Ramos (cell line): Measurements from ENCODE around the gene ARL2.
"Not testable (repeated sequence)": the region's sequence is repeated elsewhere in the genome, so short reads cannot be mapped to it uniquely, and the experiment has no call there.

Source experiments
- in situ Hi-C: fragments of 300-500 bp; cut with MboI; formaldehyde crosslinking; loops from one replicate; pipeline ENCODE4 v1.14.3; 2022; ENCODE audit warnings: low sequenced_read_pairs; ENCODE audit not compliant: unreplicated experiment

The ARL2 gene

DNA sequence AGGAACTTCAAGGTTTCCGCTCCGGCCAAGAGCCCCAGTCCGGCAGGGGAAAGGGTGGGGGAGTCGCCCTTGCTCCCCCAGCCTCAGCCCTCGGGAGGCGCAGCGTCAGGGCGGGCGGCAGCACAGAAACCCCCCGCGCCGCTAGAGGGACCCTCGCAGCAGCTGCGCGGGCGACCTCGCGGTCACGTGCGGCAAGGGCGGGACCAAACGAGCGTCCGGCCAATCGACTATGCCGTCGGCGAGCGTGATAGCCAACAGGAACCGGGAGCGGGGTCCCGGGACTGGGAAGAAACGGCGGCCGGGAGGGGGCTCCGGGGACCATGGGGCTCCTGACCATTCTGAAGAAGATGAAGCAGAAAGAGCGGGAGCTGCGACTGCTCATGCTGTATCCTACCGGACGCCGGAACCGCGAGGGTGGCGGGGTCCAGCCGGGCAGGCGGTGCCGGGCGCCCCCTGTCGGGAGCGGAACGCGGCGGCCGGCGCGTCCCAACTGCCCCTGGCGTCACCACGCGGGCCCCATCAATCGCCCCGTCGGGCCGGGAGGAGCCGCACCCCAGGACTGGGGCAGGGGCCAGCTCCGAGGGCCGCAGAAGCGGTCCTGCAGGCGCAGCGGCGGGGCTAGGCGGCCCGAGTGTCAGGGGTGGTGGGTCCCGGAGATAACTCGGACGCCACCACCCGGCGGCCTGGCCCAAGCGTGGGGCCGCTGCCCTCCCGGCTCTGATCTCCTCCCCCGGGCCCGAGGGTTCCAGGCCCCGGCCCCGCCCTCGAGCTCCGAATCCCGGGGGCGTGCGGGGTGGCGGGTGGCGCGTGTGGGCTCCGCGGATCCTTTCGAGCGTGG, at the start of gene ARL2:
TSS of gene ARL2 (plus strand) at position 273 of the 838 bp plus-strand sequence. CDS start at position 321, 48 bp downstream.
- in situ Hi-C loops, result no loop called here

- in situ Hi-C loops, result no loop called here
These were observed 46.6 kb upstream of the ARL2 start for GRCh38 chr11:64967375-64967774.

GRCh38 chr11:64969209-64969608, 44.8 kb upstream of the ARL2 start:
- in situ Hi-C loops, result no loop called here

GRCh38 chr11:64970731-64971151, 43.2 kb upstream of the ARL2 start:
- in situ Hi-C loops, result no loop called here

- in situ Hi-C loops, result no loop called here
These were observed 42.3 kb upstream of the ARL2 start, which contains the start of gene MAJIN for GRCh38 chr11:64971421-64972233. Gene MAJIN (minus strand): TSS chr11:64972108. CDS start chr11:64959405, 12,703 bp downstream.

GRCh38 chr11:64974124-64974523, 39.8 kb upstream of the ARL2 start:
- in situ Hi-C loops, result no loop called here

- in situ Hi-C loops, result no loop called here
These were observed 37.3 kb upstream of the ARL2 start for GRCh38 chr11:64976651-64977050.

- in situ Hi-C loops, result not testable (repeated sequence)
These were observed 30.6 kb upstream of the ARL2 start for GRCh38 chr11:64983339-64983738.

DNA sequence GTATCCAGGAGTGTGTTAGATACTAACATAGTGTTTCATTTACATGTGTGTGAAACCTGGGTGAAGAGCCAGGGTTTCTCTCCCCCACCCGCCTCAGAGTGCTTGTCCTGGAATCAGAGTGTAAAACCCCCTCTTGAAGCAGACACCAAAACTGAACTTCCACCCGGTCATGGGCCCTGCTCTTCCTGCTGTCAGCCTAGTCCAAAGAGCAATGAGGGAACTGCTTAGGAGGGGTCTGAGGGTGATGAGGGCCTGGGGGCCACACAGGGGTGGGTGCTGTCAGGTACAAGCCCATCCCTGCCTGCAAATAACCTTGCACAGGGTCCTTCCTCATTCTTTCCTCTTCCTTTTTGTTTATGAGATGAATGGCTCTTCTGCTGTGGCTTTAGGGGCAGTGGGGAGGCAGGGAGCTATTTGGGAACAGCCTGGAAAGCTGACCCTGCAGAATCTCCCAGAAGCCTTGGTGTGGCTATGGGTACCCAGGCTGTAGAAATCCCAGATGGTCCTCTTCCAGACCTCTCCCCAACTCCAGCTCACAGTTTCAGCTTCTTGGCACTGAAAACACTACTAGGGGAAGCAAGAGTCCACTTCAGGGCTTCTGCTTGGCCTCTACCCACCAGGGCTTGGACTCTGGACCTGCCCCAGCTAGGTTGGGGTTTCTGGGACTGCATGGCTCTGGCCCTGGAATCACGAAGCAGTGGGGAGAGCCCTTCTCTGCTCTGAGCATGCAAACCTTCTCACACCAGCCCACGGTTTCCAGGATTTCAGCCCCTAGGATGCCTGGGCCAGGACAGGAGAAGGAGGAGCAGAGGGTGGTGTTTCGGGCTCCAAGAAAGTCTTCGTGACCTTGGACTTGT, 25.7 kb upstream of the ARL2 start:
- in situ Hi-C loops, result no loop called here

DNA sequence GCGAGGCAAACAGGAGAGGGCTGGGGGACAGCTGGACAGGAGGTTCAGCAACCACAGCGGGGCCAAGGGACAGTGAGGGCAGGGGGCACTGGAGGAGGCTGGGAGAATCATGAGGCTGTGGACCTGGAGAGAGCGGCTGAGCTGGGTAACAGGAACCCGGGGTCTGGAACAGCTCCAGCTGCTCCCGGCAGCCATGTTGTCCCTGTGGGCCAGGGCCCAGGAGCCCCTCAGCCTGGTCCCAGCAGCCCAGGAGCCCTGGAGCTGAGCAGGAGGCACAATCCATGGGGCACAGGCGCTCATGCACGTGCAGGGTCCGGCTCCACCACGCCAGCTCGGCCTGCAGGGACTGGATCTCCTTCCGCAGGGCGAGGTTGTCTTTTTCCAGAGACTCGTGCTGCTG, 24.5 kb upstream of the ARL2 start:
- in situ Hi-C loops, result no loop called here

- in situ Hi-C loops, result no loop called here
These were observed 23.6 kb upstream of the ARL2 start for GRCh38 chr11:64990222-64990923.

- in situ Hi-C loops, result no loop called here
These were observed 19.6 kb upstream of the ARL2 start for GRCh38 chr11:64994318-64994717.

DNA sequence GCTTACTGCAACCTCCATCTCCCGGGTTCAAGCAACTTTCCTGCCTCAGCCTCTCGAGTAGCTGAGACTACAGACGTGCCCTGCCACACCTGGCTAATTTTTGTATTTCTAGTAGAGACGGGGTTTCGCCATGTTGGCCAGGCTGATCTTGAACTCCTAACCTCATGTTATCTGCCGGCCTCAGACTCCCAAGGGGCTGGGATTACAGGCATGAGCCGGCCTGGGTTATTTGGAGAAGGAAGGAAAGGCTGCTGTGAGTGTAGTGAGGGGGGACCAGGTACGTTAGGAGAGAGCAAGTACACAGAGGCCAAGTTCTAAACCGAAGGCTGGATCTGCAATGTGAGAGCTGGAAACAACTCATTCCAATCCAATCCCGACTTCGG, 17.6 kb upstream of the ARL2 start:
- in situ Hi-C loops, result no loop called here

DNA sequence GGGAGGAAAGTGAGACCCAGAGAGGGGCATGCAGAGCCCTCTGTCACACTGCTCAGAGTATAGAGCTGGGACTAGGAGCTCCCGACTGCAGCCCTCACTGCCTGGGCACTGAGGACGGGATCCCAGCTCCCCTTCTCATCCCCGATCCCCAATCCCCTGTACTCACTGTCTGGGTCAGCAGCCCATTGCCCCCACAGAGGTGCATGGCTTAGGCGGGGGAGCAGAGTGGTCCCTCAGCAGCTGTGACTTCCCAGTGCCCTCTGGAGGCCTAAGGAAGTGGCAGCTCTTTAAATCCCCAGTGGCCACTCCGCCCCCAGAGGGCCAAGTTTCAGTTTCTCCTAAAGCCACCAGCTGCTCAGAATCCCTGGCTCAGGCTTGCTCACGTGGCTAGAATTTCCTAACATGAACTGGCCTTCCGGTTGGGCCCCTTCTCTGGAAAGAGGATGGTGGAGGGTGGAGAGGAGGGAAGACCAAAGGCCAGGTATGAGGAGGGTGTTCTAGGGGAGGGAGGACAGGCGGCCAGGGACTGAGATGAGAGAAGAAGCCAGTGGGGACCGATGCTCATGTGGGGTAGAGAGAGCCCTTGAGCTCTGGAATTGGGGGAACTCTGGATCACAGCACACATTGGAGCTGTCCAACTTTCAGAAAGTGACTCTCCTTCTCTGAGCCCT, 17.1 kb upstream of the ARL2 start, which contains the start of gene BATF2:
TSS of gene BATF2 (minus strand) at position 262 of the 671 bp plus-strand sequence. CDS start at position 205, 57 bp downstream.
- in situ Hi-C loops, result no loop called here

- in situ Hi-C loops, result no loop called here
These were observed 15.8 kb upstream of the ARL2 start for GRCh38 chr11:64998141-64998540.

DNA sequence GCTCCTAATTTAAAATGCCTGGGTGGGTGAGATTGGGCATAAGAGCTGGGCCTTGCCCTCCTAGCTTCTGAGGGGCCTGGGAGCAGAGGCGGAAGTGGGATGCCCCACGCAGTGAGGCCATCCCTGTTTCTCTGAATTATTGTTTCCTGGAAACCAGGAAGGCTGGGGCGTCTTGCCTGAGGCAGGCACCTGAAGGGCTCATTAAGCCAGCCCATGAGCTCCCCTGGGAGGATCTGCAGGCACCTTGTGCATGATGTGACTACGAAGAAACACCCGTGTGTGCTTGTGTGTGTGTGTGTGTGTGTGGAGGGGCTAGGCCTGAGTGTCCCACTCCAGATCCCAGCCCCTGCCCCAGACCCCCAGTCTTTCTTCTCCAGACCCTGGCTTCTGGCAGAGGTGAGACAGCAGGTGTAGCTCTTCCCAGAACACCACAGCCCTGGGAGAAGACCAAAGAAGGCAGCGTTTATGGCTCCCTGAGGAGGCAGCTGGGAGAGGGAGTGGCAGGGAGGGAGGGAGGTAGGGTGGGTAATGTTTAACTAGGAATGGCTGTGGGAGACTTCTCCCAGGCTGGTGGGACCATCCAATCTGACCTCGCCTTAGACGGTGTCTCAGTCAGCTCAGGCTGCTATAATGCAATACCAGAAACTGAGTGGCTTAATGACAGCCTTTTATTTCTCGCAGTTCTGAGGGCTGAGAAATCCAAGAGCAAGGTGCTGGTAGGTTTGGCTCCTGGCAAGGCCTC, 15.1 kb upstream of the ARL2 start:
- in situ Hi-C loops, result no loop called here

- in situ Hi-C loops, result no loop called here
These were observed 14.5 kb upstream of the ARL2 start for GRCh38 chr11:64999478-64999877.

- in situ Hi-C loops, result no loop called here
These were observed 11.3 kb upstream of the ARL2 start for GRCh38 chr11:65002706-65003105.
